ENCODE measurements around the gene LMOD3.

Gene LMOD3

GRCh38 chr3:69058947-69059224, 63.5 kb downstream of the LMOD3 start:
- no peak for DNase-seq (ENCODE audit: low read depth in 2 of 2)

- no peak for DNase-seq (ENCODE audit: low read depth in 2 of 2)
Observed at GRCh38 chr3:69058180-69058946, 64.0 kb downstream of the LMOD3 start.

Data from stimulated activated CD8-positive, alpha-beta memory T cell treated with anti-CD3 and anti-CD28 coated beads, Interleukin-2, amount 100 ng/mL, for 1 hour (primary cell).